HG03460 (cell line): ENCODE data around the gene COL4A1.

ENCODE experiments used
- ATAC-seq: cut with Tn5 transposase; IDR thresholded peaks from one replicate; pipeline ENCODE4 v1.9.1; 2021; ENCODE audit not compliant: unreplicated experiment

COL4A1 gene

GRCh38 chr13:110341445-110342244, 34.7 kb upstream of the COL4A1 start:
- ATAC-seq = peak; percentile 57

DNA sequence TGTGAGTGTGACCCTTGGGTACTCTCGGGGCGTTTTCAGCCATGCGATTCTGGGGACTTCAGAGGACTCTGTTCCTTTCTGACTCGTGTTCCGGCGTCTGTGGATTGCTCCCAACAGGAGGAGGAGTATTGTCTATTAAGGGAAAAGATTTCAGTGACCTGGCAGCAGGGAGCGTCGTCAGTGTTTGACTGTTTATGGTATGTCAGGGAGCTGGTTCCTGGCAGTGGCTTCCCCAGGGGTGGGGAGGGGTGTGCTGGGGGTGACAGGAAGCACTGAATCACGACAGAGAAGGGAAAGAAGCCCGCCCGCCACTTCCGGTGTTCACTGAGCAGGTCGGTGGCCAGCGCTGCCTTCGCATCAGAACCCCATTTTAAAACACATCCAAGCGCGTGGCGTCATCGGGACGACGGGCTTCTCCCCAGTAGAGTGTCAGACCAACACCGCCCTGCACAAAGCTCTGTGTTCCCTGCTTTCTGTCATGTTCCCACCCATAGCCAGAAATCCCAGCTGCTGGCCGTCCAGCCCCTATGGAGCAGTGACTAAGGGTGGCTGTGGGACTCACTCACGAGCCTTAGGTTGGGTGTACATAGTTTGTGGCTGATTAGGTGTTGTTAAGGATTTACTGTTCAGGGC, 34.0 kb upstream of the COL4A1 start:
- ATAC-seq = peak; percentile 72

GRCh38 chr13:110339975-110340550, 33.1 kb upstream of the COL4A1 start:
- ATAC-seq = no peak

DNA sequence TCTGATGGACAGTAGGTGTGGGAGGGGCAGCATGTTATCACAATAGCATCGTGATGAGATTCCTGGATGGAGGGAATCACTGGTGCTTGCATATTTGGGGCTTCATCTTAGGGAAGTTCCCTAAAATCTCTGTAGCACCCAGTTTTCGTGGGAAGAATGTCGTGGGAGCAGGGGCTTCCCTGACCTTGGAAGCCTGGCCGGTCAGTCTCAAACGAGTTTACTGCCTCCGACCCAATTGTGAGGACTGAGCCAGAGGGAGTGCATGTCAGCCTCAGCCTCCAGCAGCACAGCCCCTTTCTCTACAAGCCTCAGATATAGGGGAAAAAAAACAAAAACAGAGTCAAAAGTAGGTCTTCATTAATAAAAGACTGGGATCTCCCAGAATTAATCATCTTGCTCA, 32.3 kb upstream of the COL4A1 start:
- ATAC-seq = no peak

DNA sequence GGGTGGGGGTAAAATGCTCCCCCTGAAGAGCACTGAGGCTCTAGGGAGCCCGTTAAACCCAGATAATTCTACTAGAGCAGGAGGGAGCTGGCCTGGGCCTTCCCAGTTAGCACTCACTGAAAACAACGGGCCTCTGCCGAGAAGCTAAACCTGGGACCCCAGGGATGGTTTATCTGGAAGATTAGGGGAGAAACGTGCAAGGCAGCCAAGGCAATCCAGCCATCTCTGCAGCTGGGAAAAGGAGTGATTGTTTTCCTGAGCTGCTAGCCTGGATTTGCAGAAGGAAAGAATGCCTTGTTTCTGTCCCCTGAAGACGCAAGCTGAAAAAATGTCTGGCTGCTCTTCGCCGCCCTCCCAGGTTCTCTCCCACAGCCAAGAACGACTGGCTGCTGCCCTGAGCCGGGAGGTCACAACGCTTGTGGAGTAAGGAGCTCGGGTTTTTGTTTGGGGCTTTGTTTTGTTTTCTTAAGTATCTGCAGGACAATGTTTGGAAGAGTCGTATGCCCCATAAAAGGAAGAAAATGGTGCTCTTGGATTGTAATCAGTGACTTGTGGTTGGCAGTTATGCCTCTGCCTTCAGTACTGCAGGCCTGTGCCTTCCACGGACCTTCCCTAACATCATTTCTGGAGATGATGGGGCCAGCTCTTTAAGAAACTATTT, 31.6 kb upstream of the COL4A1 start:
- ATAC-seq = no peak

DNA sequence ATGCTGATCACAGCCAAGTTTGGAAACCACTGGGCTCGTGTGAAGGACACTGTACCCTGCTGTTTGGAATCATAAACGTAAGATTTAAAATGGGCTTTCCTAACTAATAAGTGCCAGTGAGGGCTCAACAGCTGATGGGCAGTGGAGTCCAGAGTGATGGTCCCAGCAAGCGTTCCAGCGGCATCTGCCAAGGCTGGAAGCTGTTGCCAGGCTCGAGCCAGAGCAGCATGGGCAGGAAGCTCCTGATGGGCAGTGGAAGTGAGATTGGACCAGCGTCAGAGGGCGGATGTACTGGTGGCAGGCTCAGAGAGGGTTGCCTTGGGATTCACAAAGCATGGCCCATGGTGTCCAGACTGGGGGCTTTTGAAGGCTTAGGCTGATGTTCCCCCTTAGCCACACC, 30.3 kb upstream of the COL4A1 start:
- ATAC-seq = no peak

GRCh38 chr13:110336681-110337080, 29.7 kb upstream of the COL4A1 start:
- ATAC-seq = no peak

- ATAC-seq = no peak
Observed at GRCh38 chr13:110336108-110336507, 29.2 kb upstream of the COL4A1 start.

- ATAC-seq = no peak
Observed at GRCh38 chr13:110334841-110335490, 28.0 kb upstream of the COL4A1 start.

- ATAC-seq = no peak
Observed at GRCh38 chr13:110334256-110334655, 27.3 kb upstream of the COL4A1 start.

- ATAC-seq = no peak
Observed at GRCh38 chr13:110333837-110334236, 26.9 kb upstream of the COL4A1 start.

GRCh38 chr13:110332750-110333149, 25.8 kb upstream of the COL4A1 start:
- no peak for ATAC-seq

GRCh38 chr13:110331362-110331761, 24.4 kb upstream of the COL4A1 start:
- ATAC-seq = no peak

DNA sequence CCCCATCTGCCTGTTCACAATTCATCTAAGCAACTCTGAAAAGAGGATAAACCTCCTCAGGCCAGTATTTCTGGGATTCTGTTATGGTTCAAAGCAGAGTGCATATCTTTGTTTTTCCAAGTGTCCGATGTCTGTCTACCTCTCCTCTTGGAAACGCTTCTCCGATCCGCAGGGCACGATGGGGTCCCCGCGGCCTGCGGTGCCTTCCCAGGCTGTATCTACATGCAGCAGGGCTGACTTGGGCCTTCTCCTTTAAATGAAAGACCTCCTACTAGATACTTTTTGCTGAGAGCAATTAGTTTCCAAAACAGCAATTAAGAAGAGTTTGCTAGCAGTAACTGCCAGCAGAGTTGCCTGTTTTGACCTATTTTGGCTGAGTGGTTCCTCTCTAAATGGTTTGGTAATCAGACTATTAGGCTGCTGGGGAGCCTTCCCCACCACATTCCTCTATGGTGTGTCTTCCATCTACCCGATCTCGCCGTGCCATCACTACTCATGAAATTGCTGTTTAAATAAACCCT, 23.6 kb upstream of the COL4A1 start:
- no peak for ATAC-seq

DNA sequence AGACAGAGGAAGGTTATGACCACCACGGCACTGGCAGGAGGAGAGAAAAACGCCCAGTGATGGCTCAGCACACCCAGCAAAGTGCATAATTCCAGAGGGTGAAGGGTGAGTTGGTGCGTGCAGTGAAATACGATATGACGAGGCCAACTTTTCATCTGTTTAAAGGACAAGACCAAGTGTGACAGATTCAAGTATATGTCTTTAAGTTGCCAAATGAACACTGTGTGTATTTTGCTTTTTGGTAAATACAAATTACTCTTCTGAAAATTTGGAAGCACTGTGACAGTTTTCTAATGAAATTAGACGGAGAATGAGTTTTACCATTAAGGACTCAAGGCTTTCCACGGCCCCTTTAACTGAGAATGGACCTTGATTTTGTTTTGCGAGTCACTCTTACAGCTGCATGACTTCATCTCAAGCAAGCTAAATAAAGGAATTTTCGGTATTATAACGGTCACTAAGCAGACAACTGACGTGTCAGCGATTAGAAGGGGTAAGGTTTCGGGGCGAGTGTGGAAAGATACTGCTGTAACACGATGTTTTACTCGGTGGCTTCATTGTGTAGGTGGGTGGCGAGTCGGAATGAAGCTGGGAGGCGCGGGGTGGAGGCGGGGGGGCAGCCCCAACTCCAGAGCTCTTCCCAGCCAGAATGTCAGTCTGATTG, 23.0 kb upstream of the COL4A1 start:
- no peak for ATAC-seq

GRCh38 chr13:110329258-110329657, 22.3 kb upstream of the COL4A1 start:
- ATAC-seq = no peak

GRCh38 chr13:110328573-110328972, 21.6 kb upstream of the COL4A1 start:
- ATAC-seq = no peak

GRCh38 chr13:110327051-110327721, 20.2 kb upstream of the COL4A1 start:
- no peak for ATAC-seq

DNA sequence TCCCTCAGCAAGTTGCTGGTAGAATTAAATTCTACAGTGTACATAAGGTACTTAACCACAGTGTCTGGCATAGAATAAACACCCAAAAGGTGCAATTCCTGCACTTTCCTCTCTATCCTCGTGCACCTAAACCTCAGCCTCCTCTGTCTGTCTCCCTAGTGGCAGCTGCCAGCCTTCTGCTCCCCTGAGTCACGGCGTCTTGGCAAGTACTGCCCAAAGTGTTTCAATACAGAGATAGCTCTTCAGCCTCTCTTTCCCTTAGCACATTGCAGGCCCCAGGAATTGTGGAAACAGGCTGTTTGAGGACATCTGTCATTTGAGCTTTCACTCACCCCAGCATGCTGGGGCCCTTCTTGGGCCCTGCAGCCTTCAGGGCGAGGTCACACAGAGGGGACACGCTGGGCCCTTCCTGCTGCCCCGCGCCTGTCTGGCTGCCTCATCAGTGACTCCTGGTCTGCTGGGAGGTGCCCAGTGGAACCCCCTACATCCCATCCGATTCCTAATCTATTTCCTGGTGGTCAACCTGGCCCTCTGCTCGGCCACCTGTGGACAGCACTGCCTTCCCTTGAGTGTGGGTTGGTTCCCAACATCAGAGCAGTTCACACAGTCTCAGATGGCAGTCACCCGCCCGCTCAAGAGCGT, 19.4 kb upstream of the COL4A1 start:
- no peak for ATAC-seq
